HFF-Myc (cell line): ENCODE measurements around the gene IQCB1.
A peak's percentile ranks its signal among the peaks of the same experiment; 100 is the strongest.

Source experiments
- DNase-seq: peaks from one replicate; pipeline ENCODE4 v3.0.0-alpha.2; 2011; ENCODE audit warnings: low read depth; ENCODE audit errors: extremely low read depth
- H3K4me3 ChIP-seq: replicated peaks from 2 replicates; pipeline ENCODE4 v1.5.1; 2011; ENCODE audit warnings: low read depth, mild to moderate bottlenecking, control low read depth, low read length
- TF ChIP-seq, protein P1 (sequence below): IDR thresholded peaks from 2 replicates; pipeline ENCODE4 v1.5.1; 2012; ENCODE audit warnings: mild to moderate bottlenecking, low read depth, low read length, control low read depth; ENCODE audit errors: missing control alignments

IQCB1 gene, protein sequence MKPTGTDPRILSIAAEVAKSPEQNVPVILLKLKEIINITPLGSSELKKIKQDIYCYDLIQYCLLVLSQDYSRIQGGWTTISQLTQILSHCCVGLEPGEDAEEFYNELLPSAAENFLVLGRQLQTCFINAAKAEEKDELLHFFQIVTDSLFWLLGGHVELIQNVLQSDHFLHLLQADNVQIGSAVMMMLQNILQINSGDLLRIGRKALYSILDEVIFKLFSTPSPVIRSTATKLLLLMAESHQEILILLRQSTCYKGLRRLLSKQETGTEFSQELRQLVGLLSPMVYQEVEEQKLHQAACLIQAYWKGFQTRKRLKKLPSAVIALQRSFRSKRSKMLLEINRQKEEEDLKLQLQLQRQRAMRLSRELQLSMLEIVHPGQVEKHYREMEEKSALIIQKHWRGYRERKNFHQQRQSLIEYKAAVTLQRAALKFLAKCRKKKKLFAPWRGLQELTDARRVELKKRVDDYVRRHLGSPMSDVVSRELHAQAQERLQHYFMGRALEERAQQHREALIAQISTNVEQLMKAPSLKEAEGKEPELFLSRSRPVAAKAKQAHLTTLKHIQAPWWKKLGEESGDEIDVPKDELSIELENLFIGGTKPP

DNA sequence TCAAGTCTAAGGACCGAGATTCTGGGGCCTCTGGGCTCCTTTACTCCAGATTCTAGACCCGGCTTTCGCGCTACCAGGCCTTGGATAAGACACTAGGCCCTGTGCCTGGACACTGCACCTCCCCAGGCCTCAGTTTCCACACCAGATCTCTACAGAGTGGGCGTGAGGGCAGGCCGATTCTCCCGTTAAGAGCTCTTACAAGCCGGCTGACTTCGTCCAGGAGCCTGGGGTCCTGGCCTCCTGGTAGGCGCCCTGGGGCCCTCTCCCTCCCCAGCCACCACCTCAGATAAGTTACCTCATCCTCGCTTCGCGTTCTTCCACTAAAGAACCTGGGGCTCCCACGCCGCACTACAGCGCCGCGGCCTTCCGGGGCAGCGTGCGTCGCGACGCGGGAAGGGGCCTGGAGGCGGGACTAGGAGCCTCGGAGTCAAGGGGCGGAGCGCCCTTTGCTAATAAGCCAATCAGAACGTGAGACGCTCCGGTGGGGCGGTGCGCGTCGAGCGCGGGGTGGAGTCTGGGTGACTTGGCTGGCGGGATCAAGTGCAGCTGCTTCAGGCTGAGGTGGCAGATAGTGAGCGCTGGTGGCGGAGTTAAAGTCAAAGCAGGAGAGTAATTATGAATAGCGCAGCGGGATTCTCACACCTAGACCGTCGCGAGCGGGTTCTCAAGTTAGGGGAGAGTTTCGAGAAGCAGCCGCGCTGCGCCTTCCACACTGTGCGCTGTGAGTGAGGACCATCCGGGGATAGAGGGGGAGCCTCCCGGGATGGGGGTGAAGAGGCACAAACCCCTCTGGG lies at the start of gene IQCB1, which contains the start of gene EAF2:
Gene IQCB1, minus strand, starts transcription at position 390 of the 794 bp plus-strand sequence. CDS start 6,100 bp downstream, outside the sequence.
Gene EAF2, plus strand, starts transcription at position 539 of the 794 bp plus-strand sequence. Its CDS starts 77 bp downstream, at position 616.
- TF ChIP-seq, protein P1, sequence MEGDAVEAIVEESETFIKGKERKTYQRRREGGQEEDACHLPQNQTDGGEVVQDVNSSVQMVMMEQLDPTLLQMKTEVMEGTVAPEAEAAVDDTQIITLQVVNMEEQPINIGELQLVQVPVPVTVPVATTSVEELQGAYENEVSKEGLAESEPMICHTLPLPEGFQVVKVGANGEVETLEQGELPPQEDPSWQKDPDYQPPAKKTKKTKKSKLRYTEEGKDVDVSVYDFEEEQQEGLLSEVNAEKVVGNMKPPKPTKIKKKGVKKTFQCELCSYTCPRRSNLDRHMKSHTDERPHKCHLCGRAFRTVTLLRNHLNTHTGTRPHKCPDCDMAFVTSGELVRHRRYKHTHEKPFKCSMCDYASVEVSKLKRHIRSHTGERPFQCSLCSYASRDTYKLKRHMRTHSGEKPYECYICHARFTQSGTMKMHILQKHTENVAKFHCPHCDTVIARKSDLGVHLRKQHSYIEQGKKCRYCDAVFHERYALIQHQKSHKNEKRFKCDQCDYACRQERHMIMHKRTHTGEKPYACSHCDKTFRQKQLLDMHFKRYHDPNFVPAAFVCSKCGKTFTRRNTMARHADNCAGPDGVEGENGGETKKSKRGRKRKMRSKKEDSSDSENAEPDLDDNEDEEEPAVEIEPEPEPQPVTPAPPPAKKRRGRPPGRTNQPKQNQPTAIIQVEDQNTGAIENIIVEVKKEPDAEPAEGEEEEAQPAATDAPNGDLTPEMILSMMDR, result no peak
- H3K4me3 ChIP-seq, result peak within 1 kb of the TSS; percentile 84
- DNase-seq, result peak; percentile 82

GRCh38 chr3:121883507-121883906 lies 48.6 kb upstream of the IQCB1 start:
- TF ChIP-seq, protein P1, result peak; percentile 30
- no peak overlapping the region for H3K4me3 ChIP-seq
- peak; percentile 2 for DNase-seq

GRCh38 chr3:121878411-121878810 lies 43.6 kb upstream of the IQCB1 start:
- no peak overlapping the region for H3K4me3 ChIP-seq
- TF ChIP-seq, protein P1, result no peak
- no peak for DNase-seq

DNA sequence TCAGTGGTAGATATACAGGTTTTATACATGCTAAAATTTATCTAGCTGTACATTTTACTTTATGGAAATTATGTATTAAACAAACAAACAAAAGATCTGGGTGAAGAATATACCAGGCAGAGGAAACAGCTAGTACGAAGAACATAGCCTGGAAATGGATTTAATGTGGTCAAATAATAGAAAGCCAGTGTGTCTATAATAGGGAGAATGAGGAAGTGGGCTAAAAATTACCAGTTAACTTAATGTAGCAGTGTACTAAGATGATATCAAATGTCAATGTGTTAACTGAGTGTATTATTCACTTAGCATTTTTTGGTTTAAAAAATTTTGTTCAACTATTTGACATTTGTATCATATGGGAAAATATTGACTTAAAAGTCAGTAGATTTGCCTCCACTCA lies 36.6 kb upstream of the IQCB1 start:
- TF ChIP-seq, protein P1, result no peak
- DNase-seq, result no peak
- no peak overlapping the region for H3K4me3 ChIP-seq

DNA sequence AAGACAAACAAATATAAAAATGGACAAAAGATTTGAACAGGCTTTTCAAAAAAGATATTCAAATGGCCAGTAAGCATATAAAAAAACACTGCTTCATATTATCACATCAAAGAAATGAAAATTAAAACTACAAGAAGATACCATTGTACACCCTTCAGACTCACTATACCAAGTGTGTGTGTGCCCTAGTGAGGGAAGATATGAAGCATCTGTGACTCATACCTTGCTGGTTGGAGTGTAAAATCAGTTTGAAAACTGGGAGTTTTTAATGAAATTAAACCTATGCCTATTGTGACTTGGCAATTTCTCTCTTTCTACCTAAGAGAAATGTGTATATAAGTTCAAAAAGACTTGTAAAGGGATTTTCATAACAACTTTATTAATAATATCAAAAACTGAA lies 35.9 kb upstream of the IQCB1 start:
- DNase-seq, result no peak
- H3K4me3 ChIP-seq, result no peak overlapping the region
- TF ChIP-seq, protein P1, result no peak

- TF ChIP-seq, protein P1, result no peak
- DNase-seq, result no peak
- H3K4me3 ChIP-seq, result no peak overlapping the region
Observed at GRCh38 chr3:121869736-121870135, 34.9 kb upstream of the IQCB1 start.
